ENCODE measurements around the gene CELSR2.

Gene CELSR2

DNA sequence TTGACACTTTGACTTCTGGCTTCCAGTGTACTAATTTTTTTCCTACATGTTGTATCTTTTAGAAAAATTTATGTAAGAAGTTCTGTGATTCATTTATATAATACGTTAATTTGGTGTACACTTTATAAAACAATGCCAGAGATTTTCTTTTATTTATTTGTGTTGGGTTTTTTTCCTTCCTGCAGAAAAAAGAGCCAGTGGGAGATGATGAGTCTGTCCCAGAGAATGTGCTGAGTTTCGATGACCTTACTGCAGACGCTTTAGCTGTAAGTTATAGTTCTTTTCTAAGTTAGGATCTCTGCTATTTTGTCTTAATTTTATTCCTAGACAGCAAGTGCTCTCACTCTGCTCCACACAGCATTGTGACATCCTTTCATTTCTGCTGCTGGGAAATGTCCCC is 21.2 kb upstream of the CELSR2 start:
- DNase-seq (ENCODE audit: low read depth, low spot score), result no peak

DNA sequence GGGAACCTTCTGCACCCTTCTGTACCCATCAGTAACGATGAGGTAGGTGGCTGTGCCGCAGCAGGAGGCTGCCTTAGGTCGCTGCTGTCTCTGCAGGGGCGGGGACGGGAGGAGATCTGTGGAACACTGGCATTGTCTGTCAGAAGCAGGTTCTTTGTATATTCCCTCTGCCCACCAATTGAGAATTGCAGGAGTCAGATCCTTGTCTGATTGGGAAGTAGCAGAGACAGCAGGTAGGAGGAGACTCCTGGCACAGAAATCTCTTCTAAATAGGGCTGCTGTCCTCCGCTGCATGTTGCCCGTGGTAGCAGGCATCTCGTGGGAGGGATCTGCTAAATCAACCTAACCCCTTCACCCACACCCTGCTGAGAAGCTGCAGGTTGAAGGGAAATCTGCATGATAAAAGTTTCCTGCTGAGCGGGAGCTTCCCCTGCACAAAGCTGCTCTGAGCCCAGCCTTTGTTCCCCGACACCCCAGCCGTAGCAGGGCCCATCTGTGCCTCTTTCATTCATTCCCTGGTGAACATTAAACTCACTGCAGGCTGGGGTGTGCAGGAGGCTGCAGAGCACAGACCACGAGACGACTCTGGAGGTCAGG is 19.7 kb upstream of the CELSR2 start:
- no peak for DNase-seq (ENCODE audit: low read depth, low spot score)

DNA sequence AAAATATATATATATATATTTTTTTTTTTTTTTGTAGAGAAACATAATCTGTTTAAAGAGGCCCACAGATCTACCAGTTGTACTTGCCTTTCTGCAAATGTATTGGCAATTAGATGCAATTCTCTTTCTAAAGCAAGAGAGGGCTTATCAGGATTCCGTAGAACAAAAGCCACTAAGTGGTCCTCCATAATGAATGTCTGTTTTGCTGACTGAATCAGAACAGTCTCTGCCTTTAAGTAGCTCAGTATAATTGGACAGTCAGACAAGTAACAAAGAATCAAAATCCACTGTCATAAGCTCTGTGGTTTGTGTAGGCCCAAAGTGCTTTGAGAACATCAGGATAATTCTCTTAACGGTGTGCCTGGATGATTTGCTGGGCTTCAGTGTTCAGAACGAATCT is 18.3 kb upstream of the CELSR2 start:
- DNase-seq (ENCODE audit: low read depth, low spot score), result no peak

DNA sequence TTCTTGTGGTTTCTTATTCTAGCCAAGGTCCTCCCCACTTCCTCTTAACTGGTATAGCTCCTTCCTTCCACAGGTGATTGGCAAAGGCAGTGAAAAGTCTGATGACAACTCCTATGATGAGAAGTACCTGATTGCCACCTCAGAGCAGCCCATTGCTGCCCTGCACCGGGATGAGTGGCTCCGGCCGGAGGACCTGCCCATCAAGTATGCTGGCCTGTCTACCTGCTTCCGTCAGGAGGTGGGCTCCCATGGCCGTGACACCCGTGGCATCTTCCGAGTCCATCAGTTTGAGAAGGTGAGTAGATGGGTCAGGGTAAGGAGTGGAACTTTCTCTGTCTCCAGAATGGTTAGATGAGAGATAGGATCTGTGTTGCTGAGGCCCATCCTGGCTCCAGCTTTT is 14.2 kb upstream of the CELSR2 start:
- no peak for DNase-seq (ENCODE audit: low read depth, low spot score)

DNA sequence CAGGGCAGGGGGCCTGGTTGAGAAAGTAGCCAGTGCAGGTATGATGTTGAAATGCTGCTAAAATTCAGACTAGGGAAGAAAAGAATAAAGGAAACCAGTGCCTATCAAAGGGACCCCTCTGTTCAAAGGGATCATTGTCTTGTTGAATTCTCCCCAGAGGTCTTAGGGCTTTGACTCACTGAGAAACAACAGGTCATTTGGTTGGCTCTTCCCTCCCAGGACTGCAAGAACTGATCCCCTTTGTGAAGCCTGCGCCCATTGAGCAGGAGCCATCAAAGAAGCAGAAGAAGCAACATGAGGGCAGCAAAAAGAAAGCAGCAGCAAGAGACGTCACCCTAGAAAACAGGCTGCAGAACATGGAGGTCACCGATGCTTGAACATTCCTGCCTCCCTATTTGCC is 11.8 kb upstream of the CELSR2 start:
- no peak for DNase-seq (ENCODE audit: low read depth, low spot score)

DNA sequence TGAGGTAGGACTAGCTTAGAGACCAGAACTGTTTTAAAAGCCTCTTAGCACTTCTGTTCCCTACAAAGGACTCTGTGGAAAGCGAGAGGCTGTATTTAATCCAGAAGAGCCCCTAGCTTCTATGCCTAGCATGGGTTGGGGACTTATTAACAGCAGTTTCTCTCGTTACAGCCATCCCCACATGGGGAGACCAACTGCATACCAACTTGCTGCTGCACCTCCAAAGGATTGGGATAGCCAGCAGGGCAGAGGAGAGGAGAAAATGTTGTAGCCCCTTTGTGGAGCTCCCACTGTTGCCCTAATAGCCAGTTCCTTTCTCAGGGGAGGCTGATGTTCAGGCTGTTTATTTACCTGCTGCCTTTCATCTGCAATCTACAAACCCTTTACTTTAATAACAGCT is 11.0 kb upstream of the CELSR2 start:
- no peak for DNase-seq (ENCODE audit: low read depth, low spot score)

DNA sequence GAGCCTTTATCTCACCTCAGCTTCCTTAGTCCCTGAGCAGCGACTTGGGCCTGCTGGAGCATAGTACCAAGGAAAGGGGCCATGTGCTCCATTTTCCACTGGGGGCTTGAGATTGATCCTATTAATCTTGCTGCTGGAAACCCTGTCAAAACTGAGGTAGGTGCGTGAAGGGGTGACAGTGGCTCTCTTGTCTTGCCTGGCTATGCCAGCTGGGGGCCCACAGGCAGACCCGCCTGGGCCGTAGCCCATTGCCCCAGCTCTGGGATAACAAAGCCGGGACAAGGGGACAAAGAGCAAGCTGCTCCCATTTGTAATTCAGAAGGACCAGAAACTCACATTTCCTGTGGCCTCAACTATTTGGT is 10.3 kb upstream of the CELSR2 start:
- DNase-seq (ENCODE audit: low read depth, low spot score), result no peak

DNA sequence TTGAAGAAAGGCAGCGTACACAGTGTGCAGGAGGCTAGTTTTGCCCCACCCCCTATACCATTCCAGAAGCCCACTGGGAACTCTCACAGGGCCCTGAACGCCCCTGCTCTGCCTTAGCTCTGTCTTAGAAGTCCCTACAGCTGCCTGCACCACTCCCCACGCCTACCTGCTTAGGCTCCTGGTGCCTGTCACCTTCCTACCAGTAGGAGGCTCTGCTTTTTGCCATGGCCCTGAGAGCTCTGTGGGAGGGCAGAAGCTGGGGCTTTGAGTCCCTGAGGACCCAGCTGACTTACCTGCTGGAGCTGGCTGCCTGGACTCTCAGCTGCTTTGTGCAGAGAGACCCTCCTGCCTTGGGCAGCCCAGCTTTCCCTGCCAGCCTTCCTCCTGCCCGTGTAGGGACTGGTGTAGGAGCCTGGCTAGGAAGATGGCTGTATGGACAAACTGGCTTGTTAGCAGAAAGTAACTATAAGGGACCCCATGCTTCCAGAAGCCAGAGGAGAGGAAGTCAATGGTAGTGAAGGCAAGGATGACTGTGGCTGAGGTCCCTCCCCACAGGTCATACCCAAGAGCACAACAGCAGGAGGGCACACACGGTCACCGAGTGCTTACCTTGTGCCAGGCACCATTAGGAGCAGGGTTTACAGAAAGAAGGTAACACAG is 9.8 kb upstream of the CELSR2 start:
- no peak for DNase-seq (ENCODE audit: low read depth, low spot score)

DNA sequence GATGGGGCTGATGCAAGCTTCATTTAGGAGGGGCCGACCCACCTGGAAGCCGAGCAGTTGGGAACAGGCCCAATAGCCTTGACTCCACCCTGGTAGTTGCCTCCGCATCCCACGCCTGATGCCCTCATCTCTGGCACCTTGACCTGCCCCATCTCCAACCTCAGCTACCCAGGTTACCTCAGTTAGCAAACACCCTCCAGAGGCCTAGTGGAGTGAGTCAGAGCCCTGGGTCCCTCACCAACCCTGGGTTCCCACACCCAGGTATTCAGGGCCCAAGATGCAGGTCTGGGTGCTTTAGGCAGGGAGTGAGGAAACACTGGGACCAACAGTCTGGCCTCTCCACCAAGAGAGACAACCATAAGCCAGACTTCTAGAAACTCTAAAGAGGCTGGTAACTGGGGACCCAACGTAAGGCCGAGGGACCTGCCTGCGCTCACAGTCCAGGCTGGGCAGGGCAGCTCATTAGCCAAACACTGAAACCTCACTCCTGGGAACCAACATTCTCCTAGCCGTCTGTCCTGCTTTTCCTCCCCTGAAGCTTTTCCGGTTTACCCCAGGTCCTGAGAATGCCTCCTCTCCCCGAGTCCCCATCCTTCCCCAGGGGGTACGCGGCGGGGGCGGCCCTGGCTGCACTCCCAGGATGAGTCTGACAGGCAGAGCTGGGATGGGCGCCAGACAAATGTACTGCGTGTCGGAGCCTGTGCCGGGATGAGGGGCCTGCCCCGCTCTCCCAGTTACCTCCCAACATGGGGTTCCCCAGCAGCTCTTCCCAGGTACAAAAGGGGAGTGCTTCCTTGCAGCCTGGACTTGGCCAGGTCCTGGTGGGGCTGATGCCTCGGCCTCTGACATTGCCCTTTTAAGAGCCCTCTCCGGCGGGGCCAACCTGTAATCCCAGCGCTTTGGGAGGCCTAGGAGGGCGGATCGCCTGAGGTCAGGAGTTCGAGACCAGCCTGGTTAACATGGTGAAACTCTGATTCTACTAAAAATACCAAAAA is 8.9 kb upstream of the CELSR2 start:
- DNase-seq (ENCODE audit: low read depth, low spot score), result peak; percentile 41

DNA sequence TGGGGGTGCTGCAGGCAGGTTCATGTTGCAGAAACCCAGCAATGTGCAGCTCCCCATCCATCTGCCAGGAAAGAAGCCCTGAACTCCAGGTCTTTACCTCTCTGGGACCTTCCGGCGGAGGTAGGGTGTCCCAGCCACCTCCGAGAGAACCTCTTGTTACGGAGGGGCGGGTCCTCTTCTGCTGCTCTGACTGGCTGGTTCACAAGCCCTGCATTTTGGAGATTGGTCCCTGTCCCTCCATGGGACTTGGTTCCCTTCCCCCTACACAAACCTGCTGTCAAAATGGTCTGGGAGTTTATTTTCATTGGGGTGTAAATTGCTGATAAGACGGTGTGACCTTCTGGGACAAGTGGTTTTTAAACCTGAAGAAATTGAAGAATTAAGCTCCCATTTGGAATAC is 8.0 kb upstream of the CELSR2 start:
- no peak for DNase-seq (ENCODE audit: low read depth, low spot score)

DNA sequence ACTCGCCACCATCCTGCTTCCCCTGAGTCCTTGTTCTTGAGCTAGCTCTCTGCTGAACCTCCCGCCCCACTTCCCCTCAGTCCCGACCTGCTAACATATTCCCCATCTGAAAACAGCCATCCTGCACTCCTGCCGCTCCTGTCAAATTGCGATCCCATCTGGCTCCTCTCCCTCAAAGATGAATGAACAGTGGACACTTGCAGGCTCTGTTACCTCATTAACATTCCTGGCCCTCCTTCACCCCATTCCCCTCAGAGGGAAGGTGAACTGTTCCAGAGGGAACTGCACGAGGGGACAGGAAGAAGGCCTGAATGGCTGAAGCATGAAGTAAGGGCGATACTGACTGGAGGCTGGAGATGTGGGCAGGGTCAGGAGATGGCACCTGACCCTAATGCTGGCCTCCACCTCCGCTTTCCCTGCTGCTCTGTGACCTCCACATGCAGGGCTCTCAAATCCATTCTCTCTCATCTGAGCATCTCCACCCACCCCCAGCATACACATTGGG is 7.4 kb upstream of the CELSR2 start:
- no peak for DNase-seq (ENCODE audit: low read depth, low spot score)

DNA sequence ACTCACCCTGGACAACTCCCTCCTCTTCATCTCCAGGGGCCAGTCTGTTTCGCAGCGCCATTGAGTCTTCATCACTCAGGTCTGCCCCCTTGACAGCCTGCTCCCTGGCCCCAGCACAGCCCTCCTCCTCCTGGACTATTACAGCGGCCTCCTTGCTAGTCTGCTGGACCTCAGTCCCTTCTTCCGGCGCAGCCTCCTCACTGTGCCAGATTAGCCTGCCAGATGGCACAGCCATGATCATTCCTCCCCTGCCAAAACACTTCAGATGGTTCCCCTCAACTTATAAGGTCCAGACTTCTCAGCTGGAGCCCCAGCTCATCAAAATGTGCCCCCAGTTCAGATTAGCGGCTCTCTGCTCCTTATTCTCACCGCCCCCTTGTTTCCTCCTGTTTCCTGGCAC is 7.0 kb upstream of the CELSR2 start:
- no peak for DNase-seq (ENCODE audit: low read depth, low spot score)

DNA sequence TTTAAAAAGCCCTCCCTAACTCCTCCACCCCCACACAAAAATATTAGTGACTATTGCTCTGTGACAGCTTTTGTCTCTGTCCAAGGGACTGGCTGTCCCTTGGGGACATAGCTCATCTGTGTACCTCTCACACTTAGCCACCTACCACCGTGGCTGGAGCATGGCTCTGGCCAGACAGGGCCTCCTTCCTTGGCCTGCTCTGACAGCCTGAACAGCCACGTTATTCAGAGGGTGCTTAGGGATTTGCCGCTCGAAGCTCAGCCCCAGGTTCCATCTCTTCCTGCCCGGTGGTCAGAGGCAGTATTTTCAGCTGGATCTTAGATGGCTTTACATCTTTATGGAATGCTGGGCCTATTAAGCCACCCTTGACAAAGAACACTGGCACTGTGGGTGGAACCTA is 6.1 kb upstream of the CELSR2 start:
- DNase-seq (ENCODE audit: low read depth, low spot score), result no peak

DNA sequence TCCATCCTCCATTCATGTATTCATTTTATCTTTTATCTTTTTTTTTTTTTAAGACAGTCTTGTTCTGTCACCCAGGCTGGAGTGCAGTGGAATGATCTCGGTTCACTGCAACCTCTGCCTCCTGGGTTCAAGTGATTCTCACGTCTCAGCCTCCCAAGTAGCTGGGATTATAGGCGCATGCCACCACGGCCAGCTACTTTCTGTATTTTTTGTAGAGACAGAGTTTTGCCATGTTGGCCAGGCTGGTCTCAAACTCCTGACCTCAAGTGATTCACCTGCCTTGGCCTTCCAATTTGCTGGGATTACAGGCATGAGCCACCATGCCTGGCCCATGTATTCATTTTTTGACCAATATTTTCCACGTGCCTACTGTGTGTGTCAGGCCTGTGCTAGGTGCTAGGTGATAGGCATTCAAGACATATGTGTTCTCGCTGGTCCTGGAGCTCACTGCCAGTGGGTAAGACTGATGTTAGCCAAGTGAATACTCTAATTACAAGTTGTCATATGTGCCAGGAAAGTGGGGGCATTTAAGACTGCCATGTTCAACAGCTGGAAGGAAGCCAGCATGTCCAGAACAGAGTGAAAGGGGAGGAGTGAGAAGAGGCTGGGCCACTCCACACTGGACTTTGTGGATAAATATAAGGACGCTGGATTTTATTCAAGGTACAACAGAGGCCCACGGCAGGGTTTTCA is 5.3 kb upstream of the CELSR2 start:
- DNase-seq (ENCODE audit: low read depth, low spot score), result no peak

DNA sequence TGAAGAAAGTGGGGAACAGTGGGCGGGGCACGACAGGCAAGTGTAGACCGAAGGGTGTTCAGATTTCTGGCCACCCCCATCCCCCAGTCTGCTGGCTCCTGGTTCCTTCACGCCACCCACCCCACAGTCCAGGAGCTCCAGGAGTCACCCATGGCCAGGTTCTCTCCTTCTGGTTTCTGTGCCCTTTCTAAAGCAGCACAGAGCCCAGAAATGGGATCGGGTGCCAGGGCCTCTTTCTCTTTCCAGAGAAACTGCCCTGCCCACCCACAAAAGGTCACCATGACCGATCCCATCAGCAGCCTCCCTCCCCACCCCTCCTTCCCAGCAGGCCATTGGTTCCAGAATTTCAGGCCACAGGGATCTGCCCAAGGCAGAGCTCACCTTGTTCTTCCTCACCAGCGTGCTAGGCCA is 3.2 kb upstream of the CELSR2 start:
- no peak for DNase-seq (ENCODE audit: low read depth, low spot score)

DNA sequence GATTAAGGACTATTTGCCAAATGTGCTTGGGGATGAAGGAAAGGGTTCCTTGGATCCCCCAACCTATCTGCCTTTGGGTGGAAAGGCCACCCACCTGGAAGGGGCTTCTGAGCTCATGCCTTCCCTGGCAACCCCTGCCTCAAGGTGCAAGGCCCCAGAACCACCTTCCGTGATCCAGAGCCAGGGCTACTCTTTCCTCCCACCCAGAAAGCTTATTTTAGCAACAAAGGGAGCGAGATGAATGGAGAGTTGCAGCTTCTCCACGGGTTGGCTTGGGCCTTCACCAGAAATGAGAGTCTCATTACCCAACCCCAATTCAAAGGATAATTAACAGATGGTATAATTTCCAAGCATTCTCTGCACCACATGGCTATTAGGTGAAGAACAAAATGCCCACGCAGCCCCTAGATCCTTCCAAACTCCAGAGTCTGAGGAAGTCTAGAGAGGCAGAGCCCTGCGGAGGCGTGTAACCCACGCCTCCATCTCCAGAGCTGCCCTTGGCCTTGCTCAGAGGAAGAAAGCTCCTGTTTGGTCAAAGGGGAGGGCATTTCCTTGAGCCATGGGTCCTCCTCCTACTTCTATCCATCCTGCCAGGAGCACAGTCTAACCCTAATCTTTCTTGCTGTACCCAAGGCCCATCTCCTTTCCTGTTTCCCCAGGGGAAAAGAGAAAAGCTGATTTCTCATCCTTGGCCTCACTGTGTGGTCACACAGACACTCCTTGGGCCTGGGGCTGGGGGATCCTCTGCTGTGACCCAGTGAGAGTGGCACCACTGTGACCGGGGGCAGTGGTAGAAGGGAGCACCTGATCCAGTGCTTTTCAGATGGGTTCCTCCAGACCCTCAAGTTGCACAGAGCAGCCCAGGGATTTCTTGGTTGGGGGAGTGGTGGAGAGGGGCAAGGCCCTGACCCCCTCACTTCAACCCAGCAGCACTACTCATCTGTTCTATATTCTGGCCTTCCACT is 1.7 kb upstream of the CELSR2 start:
- no peak for DNase-seq (ENCODE audit: low read depth, low spot score)

DNA sequence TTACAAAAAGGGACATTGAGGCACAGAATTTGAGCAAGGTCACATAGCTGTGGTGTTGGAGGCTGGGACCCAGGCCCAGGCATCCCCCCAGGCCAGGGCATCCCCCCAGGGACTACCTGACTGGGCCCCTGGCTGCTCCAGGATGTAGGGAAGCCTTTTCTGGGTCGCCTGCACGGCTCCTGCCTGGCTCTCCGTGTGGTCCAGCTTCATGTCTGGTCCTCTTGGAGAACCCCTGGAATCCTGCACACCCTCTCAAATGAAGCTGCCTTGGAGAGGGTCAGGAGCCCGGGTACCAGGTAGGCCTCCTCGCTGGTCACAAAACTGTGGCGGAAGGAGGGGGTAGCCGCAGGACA is 919 bp upstream of the CELSR2 start:
- no peak for DNase-seq (ENCODE audit: low read depth, low spot score)

DNA sequence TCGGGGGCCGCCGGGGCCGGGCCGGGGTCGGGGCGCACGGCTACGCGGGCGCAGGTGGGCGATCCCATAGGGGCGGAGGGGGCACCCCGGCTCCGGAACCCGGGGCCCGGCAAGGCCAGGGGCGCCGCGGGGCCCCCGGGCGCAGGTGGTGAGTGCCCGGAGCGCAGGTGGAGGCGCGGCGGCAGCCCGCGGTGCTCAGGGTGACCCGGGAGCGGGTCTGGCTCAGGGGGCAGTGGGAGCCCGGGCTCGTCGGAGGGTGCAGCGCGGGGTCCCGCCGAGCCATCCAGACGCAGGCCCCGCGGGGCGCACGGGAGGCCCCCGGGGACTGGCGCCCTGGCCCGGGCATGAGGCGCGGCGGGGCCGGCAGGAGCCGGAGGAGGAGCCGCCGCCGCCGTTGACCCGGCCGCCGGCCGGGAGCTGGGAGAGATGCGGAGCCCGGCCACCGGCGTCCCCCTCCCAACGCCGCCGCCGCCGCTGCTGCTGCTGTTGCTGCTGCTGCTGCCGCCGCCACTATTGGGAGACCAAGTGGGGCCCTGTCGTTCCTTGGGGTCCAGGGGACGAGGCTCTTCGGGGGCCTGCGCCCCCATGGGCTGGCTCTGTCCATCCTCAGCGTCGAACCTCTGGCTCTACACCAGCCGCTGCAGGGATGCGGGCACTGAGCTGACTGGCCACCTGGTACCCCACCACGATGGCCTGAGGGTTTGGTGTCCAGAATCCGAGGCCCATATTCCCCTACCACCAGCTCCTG is 489 bp downstream of the CELSR2 start:
- no peak for DNase-seq (ENCODE audit: low read depth, low spot score)

DNA sequence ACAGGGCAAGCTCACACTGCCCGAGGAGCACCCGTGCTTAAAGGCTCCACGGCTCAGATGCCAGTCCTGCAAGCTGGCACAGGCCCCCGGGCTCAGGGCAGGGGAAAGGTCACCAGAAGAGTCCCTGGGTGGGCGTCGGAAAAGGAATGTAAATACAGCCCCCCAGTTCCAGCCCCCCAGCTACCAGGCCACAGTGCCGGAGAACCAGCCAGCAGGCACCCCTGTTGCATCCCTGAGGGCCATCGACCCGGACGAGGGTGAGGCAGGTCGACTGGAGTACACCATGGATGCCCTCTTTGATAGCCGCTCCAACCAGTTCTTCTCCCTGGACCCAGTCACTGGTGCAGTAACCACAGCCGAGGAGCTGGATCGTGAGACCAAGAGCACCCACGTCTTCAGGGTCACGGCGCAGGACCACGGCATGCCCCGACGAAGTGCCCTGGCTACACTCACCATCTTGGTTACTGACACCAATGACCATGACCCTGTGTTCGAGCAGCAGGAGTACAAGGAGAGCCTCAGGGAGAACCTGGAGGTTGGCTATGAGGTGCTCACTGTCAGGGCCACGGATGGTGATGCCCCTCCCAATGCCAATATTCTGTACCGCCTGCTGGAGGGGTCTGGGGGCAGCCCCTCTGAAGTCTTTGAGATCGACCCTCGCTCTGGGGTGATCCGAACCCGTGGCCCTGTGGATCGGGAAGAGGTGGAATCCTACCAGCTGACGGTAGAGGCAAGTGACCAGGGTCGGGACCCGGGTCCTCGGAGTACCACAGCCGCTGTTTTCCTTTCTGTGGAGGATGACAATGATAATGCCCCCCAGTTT is 1.3 kb downstream of the CELSR2 start:
- DNase-seq (ENCODE audit: low read depth, low spot score), result no peak

All from brain pericyte (primary cell).